ENCODE data around the gene NAA38. TPM values are rescaled to one million over a fixed set of nuclear protein-coding genes. Genes with fewer than 3 reads are reported as not detected.
"Not testable (repeated sequence)": the region's sequence is repeated elsewhere in the genome, so short reads cannot be mapped to it uniquely, and the experiment has no call there.

NAA38 gene
- polyA plus RNA-seq, 1 donor: 50.7 TPM

DNA sequence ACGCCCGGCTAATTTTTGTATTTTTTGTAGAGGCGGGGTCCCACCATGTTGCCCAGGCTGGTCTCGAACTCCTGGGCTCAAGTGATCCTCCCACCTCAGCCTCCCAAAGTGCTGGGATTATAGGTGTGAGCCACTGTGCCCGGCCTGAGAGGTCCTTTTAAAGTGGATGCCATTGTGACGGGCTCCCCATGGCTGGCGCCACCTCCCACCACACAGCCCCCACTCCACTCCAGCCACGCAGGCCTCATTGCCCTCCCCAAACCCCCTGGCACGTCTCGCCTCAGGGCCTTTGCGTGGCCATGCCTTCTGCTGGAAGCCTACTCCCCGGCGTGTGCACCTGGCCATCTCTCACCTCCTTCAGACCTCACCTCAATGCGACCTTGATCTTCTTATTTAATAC, 35.2 kb downstream of the NAA38 start:
- H3K9me3 ChIP-seq (ENCODE audit: control insufficient read depth, low read depth, low read length): no peaks in the 10 kb centered on the region
- no peak for DNase-seq
- H3K27me3 ChIP-seq (ENCODE audit: control insufficient read depth, insufficient read depth, low read length): peaks cover 9% of the 10 kb centered on the region
- H3K27ac ChIP-seq (ENCODE audit: low read length): no peak overlapping the region
- no peaks in the 10 kb centered on the region for H3K36me3 ChIP-seq (ENCODE audit: control insufficient read depth, insufficient read depth, low read length)
- H3K4me3 ChIP-seq (ENCODE audit: low read length): no peak overlapping the region
- H3K4me1 ChIP-seq (ENCODE audit: control insufficient read depth, insufficient read depth, low read length): no peaks in the 10 kb centered on the region
- WGBS (ENCODE audit: insufficient coverage, low lambda C conversion rate): 50% methylated on average over 2 of the region's 14 CpGs

GRCh38 chr17:7820231-7820630, 37.1 kb downstream of the NAA38 start:
- Histone ChIP-seq H3K27ac (ENCODE audit: low read length) (no peak overlapping the region), H3K9me3 (ENCODE audit: control insufficient read depth, low read depth, low read length) (no peaks in the 10 kb centered on the region), H3K36me3 (ENCODE audit: control insufficient read depth, insufficient read depth, low read length) (no peaks in the 10 kb centered on the region), H3K4me1 (ENCODE audit: control insufficient read depth, insufficient read depth, low read length) (no peaks in the 10 kb centered on the region), H3K27me3 (ENCODE audit: control insufficient read depth, insufficient read depth, low read length) (peaks cover 6% of the 10 kb centered on the region), H3K4me3 (ENCODE audit: low read length) (no peak overlapping the region)
- WGBS (ENCODE audit: insufficient coverage, low lambda C conversion rate): no CpG with 5 or more reads among the region's 5 CpGs
- no peak for DNase-seq

DNA sequence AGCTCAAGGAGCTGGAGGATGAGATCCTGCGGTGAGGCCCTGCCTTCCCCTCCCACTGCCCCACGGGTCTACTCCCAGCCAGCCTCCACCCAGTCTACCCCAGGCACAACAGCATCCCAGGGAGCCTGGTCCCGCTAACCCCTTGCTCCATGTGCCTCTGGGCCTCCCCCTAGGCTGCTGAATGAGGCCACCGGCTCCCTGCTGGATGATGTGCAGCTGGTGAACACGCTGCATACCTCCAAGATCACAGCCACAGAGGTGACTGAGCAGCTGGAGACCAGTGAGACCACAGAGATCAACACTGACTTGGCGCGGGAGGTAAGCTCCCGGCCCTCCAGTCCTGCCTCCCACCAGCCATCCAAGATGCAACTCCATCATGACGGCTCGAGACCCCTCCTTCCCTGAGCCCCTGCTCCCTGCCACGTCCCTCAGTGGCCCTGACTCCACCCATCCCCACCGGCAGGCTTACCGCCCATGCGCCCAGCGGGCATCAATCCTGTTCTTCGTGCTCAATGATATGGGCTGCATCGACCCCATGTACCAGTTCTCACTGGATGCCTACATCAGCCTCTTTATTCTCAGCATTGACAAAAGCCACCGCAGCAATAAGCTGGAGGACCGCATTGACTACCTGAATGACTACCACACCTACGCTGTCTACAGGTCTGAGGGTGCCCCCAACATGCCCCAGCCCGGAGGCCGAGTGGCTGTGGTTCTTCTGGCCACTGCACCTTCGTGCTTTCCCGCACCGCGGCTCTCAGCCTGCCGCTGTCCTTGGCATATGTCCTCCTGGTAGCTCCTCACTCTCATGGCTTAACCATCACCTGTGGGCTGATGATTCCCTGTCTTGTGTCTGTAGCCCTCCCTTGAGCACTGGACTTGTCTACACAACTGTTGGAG, 38.4 kb downstream of the NAA38 start:
- no CpG with 5 or more reads among the region's 27 CpGs for WGBS (ENCODE audit: insufficient coverage, low lambda C conversion rate)
- H3K9me3 ChIP-seq (ENCODE audit: control insufficient read depth, low read depth, low read length): no peaks in the 10 kb centered on the region
- no peak overlapping the region for H3K27ac ChIP-seq (ENCODE audit: low read length)
- DNase-seq: no peak
- H3K27me3 ChIP-seq (ENCODE audit: control insufficient read depth, insufficient read depth, low read length): no peaks in the 10 kb centered on the region
- no peaks in the 10 kb centered on the region for H3K36me3 ChIP-seq (ENCODE audit: control insufficient read depth, insufficient read depth, low read length)
- no peak overlapping the region for H3K4me3 ChIP-seq (ENCODE audit: low read length)
- no peaks in the 10 kb centered on the region for H3K4me1 ChIP-seq (ENCODE audit: control insufficient read depth, insufficient read depth, low read length)

GRCh38 chr17:7818026-7818425, 39.3 kb downstream of the NAA38 start:
- no peak overlapping the region for H3K27ac ChIP-seq (ENCODE audit: low read length)
- H3K36me3 ChIP-seq (ENCODE audit: control insufficient read depth, insufficient read depth, low read length): no peaks in the 10 kb centered on the region
- DNase-seq: no peak
- H3K27me3 ChIP-seq (ENCODE audit: control insufficient read depth, insufficient read depth, low read length): no peaks in the 10 kb centered on the region
- WGBS (ENCODE audit: insufficient coverage, low lambda C conversion rate): no CpG with 5 or more reads among the region's 10 CpGs
- H3K9me3 ChIP-seq (ENCODE audit: control insufficient read depth, low read depth, low read length): no peaks in the 10 kb centered on the region
- no peaks in the 10 kb centered on the region for H3K4me1 ChIP-seq (ENCODE audit: control insufficient read depth, insufficient read depth, low read length)
- H3K4me3 ChIP-seq (ENCODE audit: low read length): no peak overlapping the region

GRCh38 chr17:7817643-7817964, 39.8 kb downstream of the NAA38 start:
- no CpG with 5 or more reads among the region's 9 CpGs for WGBS (ENCODE audit: insufficient coverage, low lambda C conversion rate)
- no peak overlapping the region for H3K4me3 ChIP-seq (ENCODE audit: low read length)
- no peaks in the 10 kb centered on the region for H3K4me1 ChIP-seq (ENCODE audit: control insufficient read depth, insufficient read depth, low read length)
- no peaks in the 10 kb centered on the region for H3K9me3 ChIP-seq (ENCODE audit: control insufficient read depth, low read depth, low read length)
- H3K36me3 ChIP-seq (ENCODE audit: control insufficient read depth, insufficient read depth, low read length): no peaks in the 10 kb centered on the region
- no peak overlapping the region for H3K27ac ChIP-seq (ENCODE audit: low read length)
- no peaks in the 10 kb centered on the region for H3K27me3 ChIP-seq (ENCODE audit: control insufficient read depth, insufficient read depth, low read length)
- DNase-seq: no peak

DNA sequence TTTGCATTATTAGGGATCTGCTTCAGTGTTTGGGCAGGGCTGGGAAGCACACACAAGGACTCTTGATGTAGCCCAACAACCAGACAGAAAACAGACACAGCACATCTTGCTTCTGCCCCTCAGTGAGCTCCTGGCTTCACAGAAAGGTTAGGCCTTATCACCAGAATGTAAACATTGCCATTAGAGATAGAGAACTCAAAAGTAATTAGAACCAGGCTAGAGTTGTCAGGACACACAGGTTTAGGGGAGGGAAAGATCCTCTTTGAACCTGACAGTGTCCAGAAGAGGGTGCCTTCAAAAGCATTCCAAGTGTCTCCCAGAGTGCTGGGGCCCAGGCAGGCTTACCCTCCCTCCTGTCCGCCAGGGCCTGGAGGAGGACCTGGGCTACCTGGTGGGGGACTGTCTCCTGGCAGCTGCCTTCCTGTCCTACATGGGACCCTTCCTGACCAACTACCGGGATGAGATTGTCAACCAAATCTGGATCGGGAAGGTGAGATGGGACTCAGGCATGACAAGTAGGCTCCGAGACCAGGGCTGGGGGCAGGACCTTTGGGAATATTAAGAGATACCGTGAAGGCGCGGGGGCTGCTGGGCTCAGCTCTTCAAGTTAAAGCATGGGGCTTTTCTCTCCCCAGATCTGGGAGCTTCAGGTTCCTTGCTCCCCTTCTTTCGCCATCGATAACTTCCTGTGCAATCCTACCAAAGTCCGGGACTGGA, 40.3 kb downstream of the NAA38 start:
- Histone ChIP-seq H3K9me3 (ENCODE audit: control insufficient read depth, low read depth, low read length) (no peaks in the 10 kb centered on the region), H3K27me3 (ENCODE audit: control insufficient read depth, insufficient read depth, low read length) (no peaks in the 10 kb centered on the region), H3K27ac (ENCODE audit: low read length) (no peak overlapping the region), H3K36me3 (ENCODE audit: control insufficient read depth, insufficient read depth, low read length) (no peaks in the 10 kb centered on the region), H3K4me3 (ENCODE audit: low read length) (no peak overlapping the region), H3K4me1 (ENCODE audit: control insufficient read depth, insufficient read depth, low read length) (no peaks in the 10 kb centered on the region)
- WGBS (ENCODE audit: insufficient coverage, low lambda C conversion rate): no CpG with 5 or more reads among the region's 10 CpGs
- DNase-seq: no peak

GRCh38 chr17:7814969-7815368, 42.4 kb downstream of the NAA38 start:
- DNase-seq: no peak
- Histone ChIP-seq H3K36me3 (ENCODE audit: control insufficient read depth, insufficient read depth, low read length) (no peaks in the 10 kb centered on the region), H3K4me1 (ENCODE audit: control insufficient read depth, insufficient read depth, low read length) (no peaks in the 10 kb centered on the region), H3K27me3 (ENCODE audit: control insufficient read depth, insufficient read depth, low read length) (no peaks in the 10 kb centered on the region), H3K27ac (ENCODE audit: low read length) (no peak overlapping the region), H3K9me3 (ENCODE audit: control insufficient read depth, low read depth, low read length) (no peaks in the 10 kb centered on the region), H3K4me3 (ENCODE audit: low read length) (no peak overlapping the region)
- no CpG with 5 or more reads among the region's 5 CpGs for WGBS (ENCODE audit: insufficient coverage, low lambda C conversion rate)

GRCh38 chr17:7811251-7811650, 46.1 kb downstream of the NAA38 start:
- Histone ChIP-seq H3K4me1 (ENCODE audit: control insufficient read depth, insufficient read depth, low read length) (no peaks in the 10 kb centered on the region), H3K9me3 (ENCODE audit: control insufficient read depth, low read depth, low read length) (no peaks in the 10 kb centered on the region), H3K27me3 (ENCODE audit: control insufficient read depth, insufficient read depth, low read length) (peaks cover 5% of the 10 kb centered on the region), H3K27ac (ENCODE audit: low read length) (no peak overlapping the region), H3K36me3 (ENCODE audit: control insufficient read depth, insufficient read depth, low read length) (no peaks in the 10 kb centered on the region), H3K4me3 (ENCODE audit: low read length) (no peak overlapping the region)
- WGBS (ENCODE audit: insufficient coverage, low lambda C conversion rate): no CpG with 5 or more reads among the region's 3 CpGs
- no peak for DNase-seq

- not testable (repeated sequence) for H3K4me3 ChIP-seq (ENCODE audit: low read length); H3K9me3 ChIP-seq (ENCODE audit: control insufficient read depth, low read depth, low read length); H3K27ac ChIP-seq (ENCODE audit: low read length); H3K36me3 ChIP-seq (ENCODE audit: control insufficient read depth, insufficient read depth, low read length); H3K4me1 ChIP-seq (ENCODE audit: control insufficient read depth, insufficient read depth, low read length); H3K27me3 ChIP-seq (ENCODE audit: control insufficient read depth, insufficient read depth, low read length); DNase-seq
- 83% methylated on average over 2 of the region's 9 CpGs for WGBS (ENCODE audit: insufficient coverage, low lambda C conversion rate)
Measured at GRCh38 chr17:7809791-7810343, 47.5 kb downstream of the NAA38 start.

- DNase-seq: no peak
- H3K9me3 ChIP-seq (ENCODE audit: control insufficient read depth, low read depth, low read length): no peaks in the 10 kb centered on the region
- H3K36me3 ChIP-seq (ENCODE audit: control insufficient read depth, insufficient read depth, low read length): no peaks in the 10 kb centered on the region
- WGBS (ENCODE audit: insufficient coverage, low lambda C conversion rate): no CpG with 5 or more reads among the region's 11 CpGs
- peaks cover 10% of the 10 kb centered on the region for H3K27me3 ChIP-seq (ENCODE audit: control insufficient read depth, insufficient read depth, low read length)
- no peak overlapping the region for H3K27ac ChIP-seq (ENCODE audit: low read length)
- H3K4me1 ChIP-seq (ENCODE audit: control insufficient read depth, insufficient read depth, low read length): no peaks in the 10 kb centered on the region
- no peak overlapping the region for H3K4me3 ChIP-seq (ENCODE audit: low read length)
Measured at GRCh38 chr17:7809086-7809790, 48.1 kb downstream of the NAA38 start.
